Measurements from ENCODE around the gene TOX2. TPM values are rescaled to one million over a fixed set of nuclear protein-coding genes. Genes with fewer than 3 reads are reported as not detected.

Gene TOX2
- total RNA-seq, 1 experiment from 2014 or later, result not detected

- intact Hi-C loops (cut with micrococcal nuclease; ENCODE audit: unreplicated experiment), result no loop called here
- ChIA-PET POLR2A (no interaction called here), CTCF (no interaction called here)
- Histone ChIP-seq H3K4me3 (ENCODE audit: low read depth, low read length) (no peak overlapping the region), H3K36me3 (ENCODE audit: control insufficient read depth, insufficient read depth, low read length) (no peaks in the 10 kb centered on the region), H3K27me3 (replicated peaks; ENCODE audit: control insufficient read depth, insufficient read depth, low read length) (peaks cover 3% of the 10 kb centered on the region), H3K4me1 (no peaks in the 10 kb centered on the region), H3K9me3 (no peaks in the 10 kb centered on the region; the same call in 1 of the 2 replicates)
- Mint-ChIP-seq H3K4me1 (ENCODE audit: low read depth, unreplicated experiment) (no peaks in the 10 kb centered on the region), H3K36me3 (ENCODE audit: insufficient read depth, unreplicated experiment) (no peaks in the 10 kb centered on the region), H3K27ac (ENCODE audit: unreplicated experiment) (no peak overlapping the region), H3K27me3 (ENCODE audit: insufficient read depth, unreplicated experiment) (peaks cover 43% of the 10 kb centered on the region), H3K9me3 (ENCODE audit: unreplicated experiment) (no peaks in the 10 kb centered on the region), H3K4me3 (ENCODE audit: unreplicated experiment) (no peak overlapping the region)
- no peak for TF ChIP-seq CTCF (IDR thresholded peaks at IDR 0.05; ENCODE audit: insufficient read depth in 1 of 2, low read depth in 1 of 2, low read length in 1 of 2, severe bottlenecking in 1 of 2, unreplicated experiment in 1 of 2)
- no TSS peak for BruUV-seq (replicated peaks)
- peak in 1 of 2 experiments; percentile 39 for DNase-seq
Observed at GRCh38 chr20:44066645-44067606, 152.3 kb downstream of the TOX2 start.

DNA sequence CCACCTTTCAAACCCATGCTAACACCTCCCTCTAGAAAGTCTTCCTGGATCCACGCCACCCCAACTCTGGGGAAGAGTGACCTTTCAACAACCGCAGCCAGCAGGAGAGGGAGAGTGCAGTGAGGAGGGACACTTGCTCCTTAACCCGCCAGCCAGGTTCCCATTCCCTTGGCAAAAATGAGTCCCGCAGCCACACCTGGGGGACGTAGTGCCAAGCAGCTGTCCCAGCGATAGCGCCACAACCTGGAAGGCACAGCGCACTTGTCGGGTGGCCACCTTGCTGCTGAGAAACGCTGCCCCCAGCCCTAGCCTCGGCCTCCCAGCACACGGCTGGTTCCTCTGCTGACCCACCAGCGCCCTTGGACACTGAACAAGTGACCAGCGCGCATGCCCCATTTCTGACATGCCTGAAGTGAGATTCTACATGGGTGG is 153.0 kb downstream of the TOX2 start:
- intact Hi-C loops (cut with micrococcal nuclease; ENCODE audit: unreplicated experiment), result no loop called here
- no peaks in the 10 kb centered on the region for H3K36me3 ChIP-seq (ENCODE audit: control insufficient read depth, insufficient read depth, low read length)
- no peaks in the 10 kb centered on the region for H3K36me3 Mint-ChIP-seq (ENCODE audit: insufficient read depth, unreplicated experiment)
- peaks cover 3% of the 10 kb centered on the region for H3K27me3 ChIP-seq (replicated peaks; ENCODE audit: control insufficient read depth, insufficient read depth, low read length)
- no peaks in the 10 kb centered on the region for H3K4me1 Mint-ChIP-seq (ENCODE audit: low read depth, unreplicated experiment)
- H3K4me1 ChIP-seq, result no peaks in the 10 kb centered on the region
- TF ChIP-seq CTCF (IDR thresholded peaks at IDR 0.05; ENCODE audit: insufficient read depth in 1 of 2, low read depth in 1 of 2, low read length in 1 of 2, severe bottlenecking in 1 of 2, unreplicated experiment in 1 of 2), result no peak
- H3K4me3 ChIP-seq (ENCODE audit: low read depth, low read length), result no peak overlapping the region
- POLR2A ChIA-PET, result no interaction called here
- H3K27me3 Mint-ChIP-seq (ENCODE audit: insufficient read depth, unreplicated experiment), result peaks cover 40% of the 10 kb centered on the region
- CTCF ChIA-PET, result no interaction called here
- H3K27ac Mint-ChIP-seq (ENCODE audit: unreplicated experiment), result no peak overlapping the region
- DNase-seq, result peak in 1 of 2 experiments; percentile 31
- BruUV-seq (replicated peaks), result no TSS peak
- H3K9me3 Mint-ChIP-seq (ENCODE audit: unreplicated experiment), result no peaks in the 10 kb centered on the region
- H3K4me3 Mint-ChIP-seq (ENCODE audit: unreplicated experiment), result no peak overlapping the region
- H3K9me3 ChIP-seq, result no peaks in the 10 kb centered on the region; the same call in 1 of the 2 replicates

DNA sequence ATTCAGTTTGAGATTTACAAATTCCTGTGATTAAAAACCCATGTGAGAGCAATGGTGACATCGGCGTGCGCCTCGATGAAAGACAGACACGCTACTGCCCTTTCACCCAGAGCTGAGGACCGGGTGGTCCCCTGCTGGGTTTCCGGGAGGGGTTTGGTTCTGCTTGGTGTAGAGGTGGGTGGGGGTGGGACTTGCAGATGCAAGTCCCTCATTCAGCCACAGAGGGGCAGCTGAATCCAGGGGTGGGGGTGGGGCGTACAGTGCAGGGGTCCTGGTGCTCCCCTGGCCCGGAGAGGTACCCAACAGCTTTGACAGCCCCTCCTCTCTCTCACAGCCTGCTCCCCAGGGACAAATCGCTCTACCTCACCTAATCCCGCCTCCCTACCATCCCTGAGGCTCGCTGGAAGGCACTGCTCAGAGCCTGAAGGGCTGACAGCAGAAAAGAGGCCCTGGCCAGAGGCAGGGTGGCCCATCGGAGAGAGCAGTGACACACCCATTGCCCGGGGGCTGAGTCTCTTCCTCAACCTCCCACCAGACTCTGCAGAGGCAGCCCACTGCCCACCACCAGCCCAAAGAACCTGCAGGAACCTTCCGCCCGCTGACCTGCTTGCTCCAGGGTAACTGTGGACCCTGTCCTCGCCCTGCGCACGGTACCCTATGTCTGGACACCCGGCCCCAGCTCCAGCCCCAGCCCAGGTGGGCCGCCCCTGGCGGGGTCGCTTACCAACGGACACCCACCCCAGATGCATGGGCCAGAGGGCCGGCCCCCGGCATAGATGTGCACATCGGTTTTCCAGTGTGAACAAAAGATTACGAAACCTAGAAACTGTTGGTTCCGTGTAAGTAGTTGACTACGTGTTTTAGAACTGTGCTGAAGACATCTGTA is 153.9 kb downstream of the TOX2 start:
- peaks cover 37% of the 10 kb centered on the region for H3K27me3 Mint-ChIP-seq (ENCODE audit: insufficient read depth, unreplicated experiment)
- no TSS peak for BruUV-seq (replicated peaks)

More for the DNA sequence above, 153.9 kb downstream of the TOX2 start:
- Mint-ChIP-seq H3K36me3 (ENCODE audit: insufficient read depth, unreplicated experiment) (no peaks in the 10 kb centered on the region), H3K9me3 (ENCODE audit: unreplicated experiment) (no peaks in the 10 kb centered on the region), H3K27ac (ENCODE audit: unreplicated experiment) (no peak overlapping the region), H3K4me1 (ENCODE audit: low read depth, unreplicated experiment) (no peaks in the 10 kb centered on the region), H3K4me3 (ENCODE audit: unreplicated experiment) (peak overlapping the region; percentile 4)
- TF ChIP-seq CTCF (IDR thresholded peaks at IDR 0.05; ENCODE audit: insufficient read depth in 1 of 2, low read depth in 1 of 2, low read length in 1 of 2, severe bottlenecking in 1 of 2, unreplicated experiment in 1 of 2), result no peak
- CTCF ChIA-PET, result no interaction called here
- H3K9me3 ChIP-seq, result no peaks in the 10 kb centered on the region; the same call in 1 of the 2 replicates
- DNase-seq, result peak in 1 of 2 experiments; percentile 42
- intact Hi-C loops (cut with micrococcal nuclease; ENCODE audit: unreplicated experiment), result no loop called here
- peaks cover 6% of the 10 kb centered on the region for H3K27me3 ChIP-seq (replicated peaks; ENCODE audit: control insufficient read depth, insufficient read depth, low read length)
- no peaks in the 10 kb centered on the region for H3K4me1 ChIP-seq
- no peaks in the 10 kb centered on the region for H3K36me3 ChIP-seq (ENCODE audit: control insufficient read depth, insufficient read depth, low read length)
- POLR2A ChIA-PET, result no interaction called here
- H3K4me3 ChIP-seq (ENCODE audit: low read depth, low read length), result no peak overlapping the region

Data from Caco-2 (cell line).